Mesothelial cell of epicardium (in vitro differentiated cells): ENCODE measurements around the gene SP100. TPM values are rescaled to one million over a fixed set of nuclear protein-coding genes. Genes with fewer than 3 reads are reported as not detected.

Source experiments
- DNase-seq, 2 experiments: peaks; one replicate each; pipeline ENCODE4 v3.0.0; 2021; ENCODE audit warnings: low spot score in 2 of 2; ENCODE audit not compliant: unreplicated experiment in 2 of 2
- H3K27ac Mint-ChIP-seq: 2 replicates; pipeline ENCODE4 v1.8.0; 2021; ENCODE audit warnings: mixed read lengths
- H3K27me3 Mint-ChIP-seq: 2 replicates; pipeline ENCODE4 v1.8.0; 2021; ENCODE audit warnings: low read depth, mixed read lengths
- H3K36me3 Mint-ChIP-seq: 2 replicates; pipeline ENCODE4 v1.8.0; 2021; ENCODE audit warnings: mixed read lengths
- H3K4me1 Mint-ChIP-seq: 2 replicates; pipeline ENCODE4 v1.8.0; 2021; ENCODE audit warnings: mixed read lengths
- H3K4me3 Mint-ChIP-seq: 2 replicates; pipeline ENCODE4 v1.8.0; 2021; ENCODE audit warnings: mild to moderate bottlenecking, moderate library complexity, mixed read lengths
- H3K9me3 Mint-ChIP-seq: 2 replicates; pipeline ENCODE4 v1.8.0; 2021; ENCODE audit warnings: mixed read lengths
- total RNA-seq: library from RNA; stranded (reverse); gene quantifications from 3 replicates; pipeline ENCODE4 v1.2.1, GENCODE V29; 2021
- TF ChIP-seq, protein P1 (sequence below): fragments of 200-600 bp; sonication (generic); IDR thresholded peaks from one replicate; pipeline ENCODE4 v1.5.0; 2021; ENCODE audit warnings: antibody characterized with exemption; ENCODE audit not compliant: unreplicated experiment

SP100 gene
- total RNA-seq, 1 donor from 2014 or later: 52.0 TPM

- Mint-ChIP-seq H3K27ac (no peak overlapping the region), H3K9me3 (no peaks in the 10 kb centered on the region), H3K4me1 (peaks cover 27% of the 10 kb centered on the region), H3K4me3 (no peak overlapping the region), H3K36me3 (peaks cover 3% of the 10 kb centered on the region), H3K27me3 (no peaks in the 10 kb centered on the region)
- TF ChIP-seq, protein P1, sequence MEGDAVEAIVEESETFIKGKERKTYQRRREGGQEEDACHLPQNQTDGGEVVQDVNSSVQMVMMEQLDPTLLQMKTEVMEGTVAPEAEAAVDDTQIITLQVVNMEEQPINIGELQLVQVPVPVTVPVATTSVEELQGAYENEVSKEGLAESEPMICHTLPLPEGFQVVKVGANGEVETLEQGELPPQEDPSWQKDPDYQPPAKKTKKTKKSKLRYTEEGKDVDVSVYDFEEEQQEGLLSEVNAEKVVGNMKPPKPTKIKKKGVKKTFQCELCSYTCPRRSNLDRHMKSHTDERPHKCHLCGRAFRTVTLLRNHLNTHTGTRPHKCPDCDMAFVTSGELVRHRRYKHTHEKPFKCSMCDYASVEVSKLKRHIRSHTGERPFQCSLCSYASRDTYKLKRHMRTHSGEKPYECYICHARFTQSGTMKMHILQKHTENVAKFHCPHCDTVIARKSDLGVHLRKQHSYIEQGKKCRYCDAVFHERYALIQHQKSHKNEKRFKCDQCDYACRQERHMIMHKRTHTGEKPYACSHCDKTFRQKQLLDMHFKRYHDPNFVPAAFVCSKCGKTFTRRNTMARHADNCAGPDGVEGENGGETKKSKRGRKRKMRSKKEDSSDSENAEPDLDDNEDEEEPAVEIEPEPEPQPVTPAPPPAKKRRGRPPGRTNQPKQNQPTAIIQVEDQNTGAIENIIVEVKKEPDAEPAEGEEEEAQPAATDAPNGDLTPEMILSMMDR: no peak
- DNase-seq: no peak
Measured at GRCh38 chr2:230422149-230422548, 6.1 kb downstream of the SP100 start.

- Mint-ChIP-seq H3K4me3 (no peak overlapping the region), H3K4me1 (peaks cover 14% of the 10 kb centered on the region), H3K9me3 (peaks cover 3% of the 10 kb centered on the region), H3K36me3 (peaks cover 9% of the 10 kb centered on the region), H3K27me3 (no peaks in the 10 kb centered on the region), H3K27ac (peak overlapping the region; percentile 60)
- TF ChIP-seq, protein P1: no peak
- DNase-seq: no peak
Measured at GRCh38 chr2:230423851-230424458, 8.0 kb downstream of the SP100 start.

DNA sequence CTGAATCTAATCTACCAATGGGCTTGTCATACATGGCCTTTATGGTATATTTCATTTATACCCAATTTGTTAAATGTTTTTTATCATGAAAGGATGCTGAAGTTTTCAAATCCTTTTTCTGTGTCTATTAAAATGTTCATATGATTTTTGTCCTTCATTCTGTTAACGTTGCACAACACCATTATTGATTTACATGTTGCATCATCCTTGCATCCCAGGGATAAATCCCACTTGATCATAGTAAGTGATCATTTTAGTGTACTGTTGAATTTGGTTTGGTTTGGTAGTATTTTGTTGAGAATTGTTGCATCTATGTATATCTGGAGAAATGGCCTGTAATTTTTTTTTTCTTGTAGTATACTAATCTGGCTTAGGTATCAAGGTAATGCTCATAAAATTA lies 9.4 kb downstream of the SP100 start:
- H3K9me3 Mint-ChIP-seq: peaks cover 12% of the 10 kb centered on the region
- TF ChIP-seq, protein P1: no peak
- DNase-seq: no peak
- H3K4me1 Mint-ChIP-seq: peaks cover 14% of the 10 kb centered on the region
- H3K27ac Mint-ChIP-seq: no peak overlapping the region
- no peaks in the 10 kb centered on the region for H3K27me3 Mint-ChIP-seq
- peaks cover 18% of the 10 kb centered on the region for H3K36me3 Mint-ChIP-seq
- no peak overlapping the region for H3K4me3 Mint-ChIP-seq

DNA sequence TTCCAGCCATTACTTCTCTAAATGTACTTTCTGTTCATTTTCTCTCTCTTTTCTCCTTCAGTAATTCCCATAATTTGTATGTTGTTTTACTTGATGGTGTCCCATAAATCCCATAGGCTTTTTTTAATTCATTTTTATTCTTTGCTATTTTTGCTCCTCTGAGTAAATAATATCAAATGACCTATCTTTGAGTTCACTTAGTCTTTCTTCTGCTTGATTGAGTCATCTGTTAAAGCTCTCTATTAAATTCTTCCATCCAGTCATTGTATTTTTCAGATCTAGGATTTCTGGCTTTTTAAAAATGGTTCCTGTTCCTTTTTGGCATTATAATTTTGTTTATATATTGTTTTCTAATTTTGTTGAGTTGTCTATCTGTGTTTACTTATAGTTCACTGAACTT lies 13.5 kb downstream of the SP100 start:
- TF ChIP-seq, protein P1: no peak
- H3K4me3 Mint-ChIP-seq: no peak overlapping the region

DNA sequence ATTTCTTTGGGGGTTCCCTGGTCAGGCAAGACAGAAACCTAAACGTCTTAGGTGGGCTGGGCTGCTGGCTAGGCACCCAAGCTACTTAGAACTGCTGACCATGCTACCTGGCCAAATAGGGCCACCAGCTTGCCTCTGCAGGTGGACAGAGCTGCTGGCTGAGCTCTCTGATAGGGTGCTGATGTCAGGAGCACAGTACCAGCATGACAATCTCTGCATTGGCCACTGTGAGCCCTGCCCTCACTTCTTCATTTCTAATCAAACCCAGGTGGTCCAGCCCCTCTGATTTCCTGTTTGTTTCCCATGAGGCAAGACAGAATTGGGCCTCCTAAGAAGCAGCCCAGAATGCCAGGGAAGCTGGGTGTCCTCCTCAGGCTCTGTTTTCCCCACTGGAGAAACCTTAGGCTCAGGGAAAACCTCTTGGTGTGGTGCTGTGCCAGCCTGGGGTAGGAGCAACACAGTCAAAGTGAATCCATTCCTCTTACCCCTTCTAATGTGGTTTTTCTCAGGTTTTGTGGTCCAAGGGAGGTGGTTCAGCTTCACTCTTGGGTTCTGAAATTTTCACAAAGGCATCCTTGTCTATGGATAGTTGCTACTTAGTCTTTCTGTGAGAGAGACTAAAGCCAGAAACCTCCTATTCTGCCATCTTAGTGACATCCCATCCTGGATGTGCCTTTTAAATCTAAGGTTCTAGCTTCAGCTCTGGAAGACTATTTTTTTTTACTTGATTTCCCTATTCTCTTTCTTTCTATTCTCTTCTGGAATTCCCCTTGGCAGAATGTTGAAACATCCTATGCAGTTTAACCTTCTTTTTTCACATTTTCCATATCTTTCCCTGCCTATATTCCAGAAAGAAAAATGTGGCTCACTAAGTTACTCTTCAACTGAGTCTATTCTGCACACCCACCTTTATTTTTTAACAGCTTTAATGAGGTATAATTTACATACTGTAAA lies 15.2 kb downstream of the SP100 start:
- TF ChIP-seq, protein P1: no peak
- H3K9me3 Mint-ChIP-seq: peaks cover 34% of the 10 kb centered on the region
- peaks cover 19% of the 10 kb centered on the region for H3K36me3 Mint-ChIP-seq
- H3K4me1 Mint-ChIP-seq: peaks cover 2% of the 10 kb centered on the region
- H3K4me3 Mint-ChIP-seq: no peak overlapping the region
- no peak overlapping the region for H3K27ac Mint-ChIP-seq
- DNase-seq: no peak
- H3K27me3 Mint-ChIP-seq: no peaks in the 10 kb centered on the region

More for the DNA sequence above, 13.5 kb downstream of the SP100 start:
- no peak for DNase-seq
- Mint-ChIP-seq H3K27me3 (no peaks in the 10 kb centered on the region), H3K27ac (no peak overlapping the region), H3K9me3 (peaks cover 26% of the 10 kb centered on the region), H3K4me1 (peaks cover 4% of the 10 kb centered on the region), H3K36me3 (peaks cover 15% of the 10 kb centered on the region)
